ENCODE results near the gene SLC39A12.

SLC39A12 gene

GRCh38 chr10:17963431-17963830, 11.7 kb downstream of the SLC39A12 start:
- no peak for TF ChIP-seq CTCF (IDR thresholded peaks at IDR 0.05; ENCODE audit: borderline replicate concordance, insufficient read depth, low read depth, low read length)

GRCh38 chr10:17965649-17966235, 14.0 kb downstream of the SLC39A12 start:
- no peak overlapping the region for H3K4me3 ChIP-seq (ENCODE audit: low read depth, low read length)
- no peak for TF ChIP-seq CTCF (IDR thresholded peaks at IDR 0.05; ENCODE audit: borderline replicate concordance, insufficient read depth, low read depth, low read length)

More at GRCh38 chr10:17963431-17963830, 11.7 kb downstream of the SLC39A12 start:
- H3K4me3 ChIP-seq (ENCODE audit: low read depth, low read length), result no peak overlapping the region

GRCh38 chr10:17974505-17974904, 22.8 kb downstream of the SLC39A12 start:
- no peak for TF ChIP-seq CTCF (IDR thresholded peaks at IDR 0.05; ENCODE audit: borderline replicate concordance, insufficient read depth, low read depth, low read length)
- H3K4me3 ChIP-seq (ENCODE audit: low read depth, low read length), result no peak overlapping the region

- no peak overlapping the region for H3K4me3 ChIP-seq (ENCODE audit: low read depth, low read length)
- no peak for TF ChIP-seq CTCF (IDR thresholded peaks at IDR 0.05; ENCODE audit: borderline replicate concordance, insufficient read depth, low read depth, low read length)
Observed at GRCh38 chr10:17980846-17981565, 29.3 kb downstream of the SLC39A12 start.

GRCh38 chr10:17981766-17982380, 30.2 kb downstream of the SLC39A12 start:
- TF ChIP-seq CTCF (IDR thresholded peaks at IDR 0.05; ENCODE audit: borderline replicate concordance, insufficient read depth, low read depth, low read length), result no peak

GRCh38 chr10:17984056-17984455, 32.3 kb downstream of the SLC39A12 start:
- H3K4me3 ChIP-seq (ENCODE audit: low read depth, low read length), result no peak overlapping the region
- TF ChIP-seq CTCF (IDR thresholded peaks at IDR 0.05; ENCODE audit: borderline replicate concordance, insufficient read depth, low read depth, low read length), result no peak

More at GRCh38 chr10:17981766-17982380, 30.2 kb downstream of the SLC39A12 start:
- H3K4me3 ChIP-seq (ENCODE audit: low read depth, low read length), result no peak overlapping the region

Measured in GM12875 (cell line).